Activated CD4-positive, alpha-beta T cell treated with anti-CD3 and anti-CD28 coated beads for 1 hour (primary cell): ENCODE data around the gene ANKRD42.

Experiments used
- DNase-seq: peaks from one replicate; pipeline ENCODE4 v3.0.0-alpha.2; 2020

ANKRD42 gene

DNA sequence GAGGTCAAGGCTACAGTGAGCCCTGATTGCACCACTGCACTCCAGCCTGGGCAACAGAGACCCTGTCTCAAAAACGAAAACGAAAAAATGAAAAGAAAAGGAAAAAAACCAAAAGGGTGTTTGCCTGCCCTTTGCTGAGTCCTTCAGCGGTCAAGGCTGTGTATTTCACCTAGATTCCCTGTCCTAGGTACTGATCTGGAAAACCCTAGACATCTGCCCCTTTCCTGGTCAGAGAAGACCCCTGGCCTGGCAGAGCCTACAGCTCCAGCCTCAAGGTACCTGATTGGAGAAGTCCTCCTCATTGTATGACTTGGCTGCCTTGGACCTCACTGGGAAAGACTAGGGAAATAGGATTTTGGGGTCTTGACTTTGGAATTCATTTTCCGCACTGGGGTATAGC lies 100.7 kb downstream of the ANKRD42 start:
- DNase-seq = no peak
